ENCODE results near the gene GAL3ST3. TPM values are rescaled to one million over a fixed set of nuclear protein-coding genes. Genes with fewer than 3 reads are reported as not detected.
A peak's percentile ranks its signal among the peaks of the same experiment; 100 is the strongest.

The GAL3ST3 gene
- total and polyA plus RNA-seq, 2 donors (not counting 1 experiment from before 2014, with no cell fraction given), result not detected

DNA sequence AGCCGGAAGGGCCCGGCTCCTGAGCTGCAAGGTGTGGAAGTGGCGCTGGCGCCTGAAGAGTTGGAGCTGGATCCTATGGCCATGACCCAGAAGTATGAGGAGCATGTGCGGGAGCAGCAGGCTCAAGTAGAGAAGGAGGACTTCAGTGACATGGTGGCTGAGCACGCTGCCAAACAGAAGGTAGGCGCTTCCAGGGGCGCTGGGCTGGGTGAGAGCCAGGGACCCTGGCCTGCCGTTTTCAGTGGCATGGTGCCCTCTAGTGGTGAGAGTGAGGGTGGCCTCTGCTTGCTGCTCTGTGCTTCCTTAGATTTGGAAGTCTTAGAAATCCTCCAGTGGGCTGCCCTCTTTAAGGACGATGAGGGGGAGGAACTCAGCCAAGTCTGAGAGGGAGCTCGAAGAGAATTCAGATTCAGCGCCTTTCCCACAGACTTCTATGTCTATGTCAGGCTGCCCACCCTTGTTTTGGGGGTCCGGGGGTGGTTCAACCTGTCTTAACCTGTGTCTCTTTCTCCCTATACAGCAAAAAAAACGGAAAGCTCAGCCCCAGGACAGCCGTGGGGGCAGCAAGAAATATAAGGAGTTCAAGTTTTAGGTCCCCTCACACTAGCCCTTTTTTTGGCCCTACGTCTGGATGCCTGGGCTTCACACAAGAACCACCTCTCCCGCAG, 19.3 kb upstream of the GAL3ST3 start:
- no peak overlapping the region for H3K9ac ChIP-seq (ENCODE audit: low read length)

More for the DNA sequence above, 19.3 kb upstream of the GAL3ST3 start:
- CTCF ChIA-PET, result interaction anchor here (0.6 to 7.4 kb wide), 32 partner anchors 9 to 194 kb away, joined by 3 to 98 read pairs (median 5); partner anchors contain the start of gene SF3B2
- Histone ChIP-seq H3K9me3 (ENCODE audit: control extremely low read depth in 1 of 3, control insufficient read depth in 2 of 3, insufficient read depth in 1 of 3, low read length in 2 of 3) (no peaks in the 10 kb centered on the region), H3K27me3 (replicated peaks in 1 of 4; ENCODE audit: control extremely low read depth in 1 of 4, control insufficient read depth in 3 of 4, insufficient read depth in 4 of 4, low read length in 3 of 4) (no peaks in the 10 kb centered on the region), H3K4me3 (ENCODE audit: control extremely low read depth in 1 of 5, extremely low read depth in 1 of 5, insufficient read depth in 1 of 5, low read depth in 2 of 5, low read length in 4 of 5) (no peak overlapping the region), H2AFZ (ENCODE audit: insufficient read depth, low read depth, low read length, poor library complexity, severe bottlenecking) (no peak overlapping the region), H3K27ac (ENCODE audit: low read length in 2 of 2) (peak overlapping the region; percentile 69 to 76), H3K79me2 (ENCODE audit: control insufficient read depth, insufficient read depth, low read length) (peaks cover 40% of the 10 kb centered on the region), H3K4me2 (replicated peaks; ENCODE audit: low read depth, low read length, poor library complexity, severe bottlenecking) (peak overlapping the region; percentile 91), H3K4me1 (ENCODE audit: control insufficient read depth in 2 of 2, insufficient read depth in 2 of 2, low read length in 2 of 2) (peaks cover 42 to 51% of the 10 kb centered on the region in 2 donors), H4K20me1 (ENCODE audit: control insufficient read depth, insufficient read depth, low read length, poor library complexity, severe bottlenecking) (peaks cover 35% of the 10 kb centered on the region), H3K36me3 (replicated peaks in 1 of 2; ENCODE audit: control extremely low read depth in 1 of 2, control insufficient read depth in 1 of 2, extremely low read depth in 1 of 2, insufficient read depth in 2 of 2, low read length in 1 of 2) (peaks cover 3 to 63% of the 10 kb centered on the region in 2 experiments)
- intact Hi-C loops (cut with micrococcal nuclease), result loop anchor here (2.0 kb wide), 1 partner anchor 59 kb away; no protein-coding TSS in a partner anchor
- Mint-ChIP-seq H3K9me3 (ENCODE audit: insufficient read depth) (no peaks in the 10 kb centered on the region), H3K27ac (peak overlapping the region; percentile 99), H3K4me1 (peaks cover 57% of the 10 kb centered on the region), H3K27me3 (no peaks in the 10 kb centered on the region), H3K4me3 (peak overlapping the region; percentile 94)
- TF ChIP-seq, protein P1, sequence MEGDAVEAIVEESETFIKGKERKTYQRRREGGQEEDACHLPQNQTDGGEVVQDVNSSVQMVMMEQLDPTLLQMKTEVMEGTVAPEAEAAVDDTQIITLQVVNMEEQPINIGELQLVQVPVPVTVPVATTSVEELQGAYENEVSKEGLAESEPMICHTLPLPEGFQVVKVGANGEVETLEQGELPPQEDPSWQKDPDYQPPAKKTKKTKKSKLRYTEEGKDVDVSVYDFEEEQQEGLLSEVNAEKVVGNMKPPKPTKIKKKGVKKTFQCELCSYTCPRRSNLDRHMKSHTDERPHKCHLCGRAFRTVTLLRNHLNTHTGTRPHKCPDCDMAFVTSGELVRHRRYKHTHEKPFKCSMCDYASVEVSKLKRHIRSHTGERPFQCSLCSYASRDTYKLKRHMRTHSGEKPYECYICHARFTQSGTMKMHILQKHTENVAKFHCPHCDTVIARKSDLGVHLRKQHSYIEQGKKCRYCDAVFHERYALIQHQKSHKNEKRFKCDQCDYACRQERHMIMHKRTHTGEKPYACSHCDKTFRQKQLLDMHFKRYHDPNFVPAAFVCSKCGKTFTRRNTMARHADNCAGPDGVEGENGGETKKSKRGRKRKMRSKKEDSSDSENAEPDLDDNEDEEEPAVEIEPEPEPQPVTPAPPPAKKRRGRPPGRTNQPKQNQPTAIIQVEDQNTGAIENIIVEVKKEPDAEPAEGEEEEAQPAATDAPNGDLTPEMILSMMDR (IDR thresholded peaks at IDR 0.05), result peak; percentile 87
- TF ChIP-seq EZH2 (IDR thresholded peaks at IDR 0.05; ENCODE audit: borderline replicate concordance, insufficient read depth, low read depth, low read length, poor library complexity, severe bottlenecking), result no peak
- POLR2A ChIA-PET, result interaction anchor here (0.7 to 3.1 kb wide), 6 partner anchors 9 to 112 kb away, joined by 3 to 12 read pairs (median 4); partner anchors contain the start of gene SF3B2
- ATAC-seq (ENCODE audit: low read depth) (no peak), DNase-seq (peak; percentile 84)
- WGBS (ENCODE audit: insufficient coverage), result 61% methylated on average over 12 of the region's 17 CpGs
